OCI-LY7 (cell line): ENCODE results near the gene CTBP1.

ENCODE experiments used
- CTCF ChIP-seq: fragments of 200-600 bp; sonication (generic); conservative IDR thresholded peaks from 2 replicates; pipeline ENCODE4 v1.5.1; 2014; ENCODE audit warnings: mild to moderate bottlenecking, antibody characterized with exemption, low read length, moderate library complexity, mixed read lengths
- EZH2phosphoT487 ChIP-seq: fragments of 200-600 bp; sonication (generic); IDR thresholded peaks from 2 replicates; pipeline ENCODE4 v1.6.1; 2018; ENCODE audit warnings: low read depth, borderline replicate concordance, mild to moderate bottlenecking, mixed run types, antibody characterized with exemption, low read length, moderate library complexity, mixed read lengths

DNA sequence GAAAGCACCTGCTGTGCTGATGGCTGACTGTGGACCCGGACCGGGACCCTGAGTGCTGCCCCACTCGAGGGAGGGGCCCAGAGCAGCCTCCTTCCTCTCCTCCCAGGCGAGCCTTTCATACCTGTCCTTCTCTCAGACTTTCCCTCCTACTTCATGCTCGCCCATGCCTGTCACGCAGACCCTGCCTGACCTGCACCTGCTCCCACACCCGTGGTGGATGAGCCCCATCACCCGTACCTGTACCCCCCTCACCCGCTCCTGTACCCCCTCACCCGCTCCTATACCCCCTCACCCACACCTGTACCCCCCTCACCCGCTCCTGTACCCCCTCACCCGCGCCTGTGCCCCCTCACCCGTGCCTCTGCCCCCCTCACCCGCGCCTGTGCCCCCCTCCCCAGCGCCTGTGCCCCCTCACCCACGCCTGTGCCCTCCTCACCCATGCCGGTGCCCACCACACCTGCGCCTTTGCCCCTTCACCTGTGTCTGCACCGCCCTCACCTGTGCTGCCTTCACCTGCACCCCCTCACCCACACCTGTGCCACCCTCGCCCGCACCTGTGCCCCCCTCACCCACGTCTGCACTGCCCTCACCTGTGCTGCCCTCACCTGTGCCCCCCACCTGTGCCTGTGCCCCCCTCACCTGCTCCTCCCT lies 46.6 kb upstream of the CTBP1 start:
- TF ChIP-seq CTCF (no peak), EZH2phosphoT487 (no peak)
